ENCODE measurements around the gene TMEM17. TPM values are rescaled to one million over a fixed set of nuclear protein-coding genes. Genes with fewer than 3 reads are reported as not detected.

TMEM17 gene
- total RNA-seq, 1 experiment from 2014 or later = 4.1 TPM

DNA sequence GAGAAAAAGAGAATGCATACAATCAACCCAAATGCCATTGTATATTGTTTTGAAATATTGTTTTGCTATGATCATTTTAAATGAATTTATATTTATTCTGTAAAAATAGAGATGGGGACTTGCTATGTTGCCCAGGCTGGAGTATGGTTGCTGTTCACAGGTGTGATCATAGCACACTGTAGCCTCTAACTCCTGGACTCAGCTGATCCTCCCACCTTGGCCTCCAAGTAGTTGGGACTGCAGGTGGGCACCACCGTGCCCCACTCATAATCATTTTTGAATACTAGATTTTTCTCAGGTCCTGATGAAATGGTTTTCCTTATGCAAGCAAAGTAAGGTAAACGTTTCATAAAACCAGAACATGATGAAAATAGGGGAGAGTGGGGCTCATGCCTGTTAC is 46.3 kb downstream of the TMEM17 start:
- POLR2A ChIA-PET = no interaction called here
- no peaks in the 10 kb centered on the region for H3K27me3 ChIP-seq (ENCODE audit: control insufficient read depth, insufficient read depth, low read length)
- peaks cover 5% of the 10 kb centered on the region for H3K4me1 ChIP-seq (ENCODE audit: control insufficient read depth, insufficient read depth, low read length)
- no peak for DNase-seq (ENCODE audit: low read depth, low spot score)
- no TSS peak for BruUV-seq (replicated peaks)
- CTCF ChIA-PET = no interaction called here
- no peak for TF ChIP-seq TCF7L2 (IDR thresholded peaks at IDR 0.05; ENCODE audit: low read depth, low read length)
- TF ChIP-seq, protein P1, sequence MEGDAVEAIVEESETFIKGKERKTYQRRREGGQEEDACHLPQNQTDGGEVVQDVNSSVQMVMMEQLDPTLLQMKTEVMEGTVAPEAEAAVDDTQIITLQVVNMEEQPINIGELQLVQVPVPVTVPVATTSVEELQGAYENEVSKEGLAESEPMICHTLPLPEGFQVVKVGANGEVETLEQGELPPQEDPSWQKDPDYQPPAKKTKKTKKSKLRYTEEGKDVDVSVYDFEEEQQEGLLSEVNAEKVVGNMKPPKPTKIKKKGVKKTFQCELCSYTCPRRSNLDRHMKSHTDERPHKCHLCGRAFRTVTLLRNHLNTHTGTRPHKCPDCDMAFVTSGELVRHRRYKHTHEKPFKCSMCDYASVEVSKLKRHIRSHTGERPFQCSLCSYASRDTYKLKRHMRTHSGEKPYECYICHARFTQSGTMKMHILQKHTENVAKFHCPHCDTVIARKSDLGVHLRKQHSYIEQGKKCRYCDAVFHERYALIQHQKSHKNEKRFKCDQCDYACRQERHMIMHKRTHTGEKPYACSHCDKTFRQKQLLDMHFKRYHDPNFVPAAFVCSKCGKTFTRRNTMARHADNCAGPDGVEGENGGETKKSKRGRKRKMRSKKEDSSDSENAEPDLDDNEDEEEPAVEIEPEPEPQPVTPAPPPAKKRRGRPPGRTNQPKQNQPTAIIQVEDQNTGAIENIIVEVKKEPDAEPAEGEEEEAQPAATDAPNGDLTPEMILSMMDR (IDR thresholded peaks at IDR 0.05) = no peak
- TF ChIP-seq POLR2AphosphoS5 (IDR thresholded peaks at IDR 0.05; ENCODE audit: low read depth, low read length) = no peak
- no peak for TF ChIP-seq SIN3A (IDR thresholded peaks at IDR 0.05; ENCODE audit: borderline replicate concordance, insufficient read depth, low read depth, low read length)
- no peaks in the 10 kb centered on the region for H3K9me3 ChIP-seq (ENCODE audit: control insufficient read depth, insufficient read depth, low read depth, low read length)
- no peak for ATAC-seq
- no peaks in the 10 kb centered on the region for H3K36me3 ChIP-seq (ENCODE audit: control insufficient read depth, insufficient read depth, low read length)
- H3K27ac ChIP-seq (ENCODE audit: low read length) = no peak overlapping the region
- in situ Hi-C loops (cut with HindIII; ENCODE audit: low pct_unique_long_range_greater_than_20kb, low sequenced_read_pairs) (no loop called here), intact Hi-C loops (cut with micrococcal nuclease; ENCODE audit: unreplicated experiment) (loop anchor here (5.0 kb wide), 1 partner anchor 248 kb away; the partner anchor contains the start of gene EHBP1)
- H3K4me3 ChIP-seq (ENCODE audit: low read depth in 2 of 2, low read length in 2 of 2) = no peak overlapping the region

DNA sequence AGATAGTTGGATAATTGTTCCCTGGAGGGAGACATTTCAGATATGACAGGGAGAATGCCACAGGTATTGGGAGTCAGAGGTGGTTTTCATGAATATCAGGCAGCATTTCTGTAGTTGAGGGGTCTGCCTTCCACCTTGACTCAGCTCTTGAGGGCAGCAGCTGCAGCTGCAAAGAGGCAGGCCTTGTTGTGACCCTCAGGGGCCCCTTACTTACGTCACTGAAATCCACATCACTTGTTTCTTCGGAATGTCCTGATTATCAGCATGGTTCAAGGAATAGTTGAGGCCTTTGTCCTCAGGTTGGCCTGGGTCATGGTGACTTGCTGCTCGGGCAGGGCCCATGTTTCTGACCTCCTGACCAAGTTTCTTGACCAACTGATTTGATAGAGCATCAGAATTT is 46.9 kb downstream of the TMEM17 start:
- no peaks in the 10 kb centered on the region for H3K9me3 ChIP-seq (ENCODE audit: control insufficient read depth, insufficient read depth, low read depth, low read length)
- ChIA-PET CTCF (no interaction called here), POLR2A (no interaction called here)
- TF ChIP-seq POLR2AphosphoS5 (IDR thresholded peaks at IDR 0.05; ENCODE audit: low read depth, low read length) (no peak), TCF7L2 (IDR thresholded peaks at IDR 0.05; ENCODE audit: low read depth, low read length) (no peak)
- TF ChIP-seq, protein P2, sequence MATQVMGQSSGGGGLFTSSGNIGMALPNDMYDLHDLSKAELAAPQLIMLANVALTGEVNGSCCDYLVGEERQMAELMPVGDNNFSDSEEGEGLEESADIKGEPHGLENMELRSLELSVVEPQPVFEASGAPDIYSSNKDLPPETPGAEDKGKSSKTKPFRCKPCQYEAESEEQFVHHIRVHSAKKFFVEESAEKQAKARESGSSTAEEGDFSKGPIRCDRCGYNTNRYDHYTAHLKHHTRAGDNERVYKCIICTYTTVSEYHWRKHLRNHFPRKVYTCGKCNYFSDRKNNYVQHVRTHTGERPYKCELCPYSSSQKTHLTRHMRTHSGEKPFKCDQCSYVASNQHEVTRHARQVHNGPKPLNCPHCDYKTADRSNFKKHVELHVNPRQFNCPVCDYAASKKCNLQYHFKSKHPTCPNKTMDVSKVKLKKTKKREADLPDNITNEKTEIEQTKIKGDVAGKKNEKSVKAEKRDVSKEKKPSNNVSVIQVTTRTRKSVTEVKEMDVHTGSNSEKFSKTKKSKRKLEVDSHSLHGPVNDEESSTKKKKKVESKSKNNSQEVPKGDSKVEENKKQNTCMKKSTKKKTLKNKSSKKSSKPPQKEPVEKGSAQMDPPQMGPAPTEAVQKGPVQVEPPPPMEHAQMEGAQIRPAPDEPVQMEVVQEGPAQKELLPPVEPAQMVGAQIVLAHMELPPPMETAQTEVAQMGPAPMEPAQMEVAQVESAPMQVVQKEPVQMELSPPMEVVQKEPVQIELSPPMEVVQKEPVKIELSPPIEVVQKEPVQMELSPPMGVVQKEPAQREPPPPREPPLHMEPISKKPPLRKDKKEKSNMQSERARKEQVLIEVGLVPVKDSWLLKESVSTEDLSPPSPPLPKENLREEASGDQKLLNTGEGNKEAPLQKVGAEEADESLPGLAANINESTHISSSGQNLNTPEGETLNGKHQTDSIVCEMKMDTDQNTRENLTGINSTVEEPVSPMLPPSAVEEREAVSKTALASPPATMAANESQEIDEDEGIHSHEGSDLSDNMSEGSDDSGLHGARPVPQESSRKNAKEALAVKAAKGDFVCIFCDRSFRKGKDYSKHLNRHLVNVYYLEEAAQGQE (IDR thresholded peaks at IDR 0.05; ENCODE audit: insufficient read depth in 1 of 2, low read depth in 2 of 2, low read length in 1 of 2) = no peak
- intact Hi-C loops (cut with micrococcal nuclease; ENCODE audit: unreplicated experiment) = loop anchor here (5.0 kb wide), 1 partner anchor 248 kb away; the partner anchor contains the start of gene EHBP1
- H3K36me3 ChIP-seq (ENCODE audit: control insufficient read depth, insufficient read depth, low read length) = no peaks in the 10 kb centered on the region
- H3K4me3 ChIP-seq (ENCODE audit: low read depth in 2 of 2, low read length in 2 of 2) = no peak overlapping the region
- no TSS peak for BruUV-seq (replicated peaks)
- DNase-seq (ENCODE audit: low read depth, low spot score) (no peak), ATAC-seq (no peak)
- peaks cover 5% of the 10 kb centered on the region for H3K4me1 ChIP-seq (ENCODE audit: control insufficient read depth, insufficient read depth, low read length)
- H3K27ac ChIP-seq (ENCODE audit: low read length) = no peak overlapping the region
- no peaks in the 10 kb centered on the region for H3K27me3 ChIP-seq (ENCODE audit: control insufficient read depth, insufficient read depth, low read length)
- in situ Hi-C loops (cut with HindIII; ENCODE audit: low pct_unique_long_range_greater_than_20kb, low sequenced_read_pairs) = no loop called here

DNA sequence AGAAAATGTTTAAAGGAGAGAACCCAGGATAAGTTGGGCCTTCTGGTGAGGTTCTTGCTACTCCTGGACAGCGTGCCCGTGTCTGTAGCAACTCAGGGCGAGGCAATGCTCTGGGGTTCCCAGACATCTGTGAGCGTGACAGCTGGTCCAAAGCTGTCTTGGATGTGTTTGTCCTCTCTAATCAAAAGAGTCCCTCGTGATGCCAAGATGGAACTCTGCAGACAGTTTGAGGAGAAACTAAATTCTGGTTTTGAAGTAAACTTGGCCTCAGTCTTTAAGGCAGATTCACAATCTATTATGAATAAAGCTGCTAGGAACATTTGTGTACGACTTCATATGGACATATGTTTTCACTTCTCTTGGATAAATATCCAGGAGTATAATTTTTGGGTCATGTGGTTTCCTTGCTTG is 47.3 kb downstream of the TMEM17 start:
- intact Hi-C loops (cut with micrococcal nuclease; ENCODE audit: unreplicated experiment) (loop anchor here (5.0 kb wide), 1 partner anchor 249 kb away; the partner anchor contains the start of gene EHBP1), in situ Hi-C loops (cut with HindIII; ENCODE audit: low pct_unique_long_range_greater_than_20kb, low sequenced_read_pairs) (no loop called here)
- CTCF ChIA-PET = no interaction called here
- Histone ChIP-seq H3K27me3 (ENCODE audit: control insufficient read depth, insufficient read depth, low read length) (no peaks in the 10 kb centered on the region), H3K36me3 (ENCODE audit: control insufficient read depth, insufficient read depth, low read length) (no peaks in the 10 kb centered on the region), H3K4me3 (ENCODE audit: low read depth in 2 of 2, low read length in 2 of 2) (no peak overlapping the region), H3K9me3 (ENCODE audit: control insufficient read depth, insufficient read depth, low read depth, low read length) (no peaks in the 10 kb centered on the region), H3K4me1 (ENCODE audit: control insufficient read depth, insufficient read depth, low read length) (peaks cover 5% of the 10 kb centered on the region), H3K27ac (ENCODE audit: low read length) (no peak overlapping the region)
- POLR2A ChIA-PET = no interaction called here
- BruUV-seq (replicated peaks) = no TSS peak
- TF ChIP-seq SIN3A (IDR thresholded peaks at IDR 0.05; ENCODE audit: borderline replicate concordance, insufficient read depth, low read depth, low read length) = no peak
- TF ChIP-seq TCF7L2 (IDR thresholded peaks at IDR 0.05; ENCODE audit: low read depth, low read length) = no peak
- no peak for TF ChIP-seq POLR2AphosphoS5 (IDR thresholded peaks at IDR 0.05; ENCODE audit: low read depth, low read length)
- TF ChIP-seq, protein P2 (IDR thresholded peaks at IDR 0.05; ENCODE audit: insufficient read depth in 1 of 2, low read depth in 2 of 2, low read length in 1 of 2) = no peak
- TF ChIP-seq, protein P1 (IDR thresholded peaks at IDR 0.05) = no peak
- DNase-seq (ENCODE audit: low read depth, low spot score) (no peak), ATAC-seq (no peak)

Data from Panc1 (cell line).